Cortex of kidney (tissue), 1 donor: ENCODE data around the gene SEC22A.

Source experiments
- DNase-seq: peaks from one replicate; lab custom pipeline; 2025; lab: John Stamatoyannopoulos, UW

The SEC22A gene

DNA sequence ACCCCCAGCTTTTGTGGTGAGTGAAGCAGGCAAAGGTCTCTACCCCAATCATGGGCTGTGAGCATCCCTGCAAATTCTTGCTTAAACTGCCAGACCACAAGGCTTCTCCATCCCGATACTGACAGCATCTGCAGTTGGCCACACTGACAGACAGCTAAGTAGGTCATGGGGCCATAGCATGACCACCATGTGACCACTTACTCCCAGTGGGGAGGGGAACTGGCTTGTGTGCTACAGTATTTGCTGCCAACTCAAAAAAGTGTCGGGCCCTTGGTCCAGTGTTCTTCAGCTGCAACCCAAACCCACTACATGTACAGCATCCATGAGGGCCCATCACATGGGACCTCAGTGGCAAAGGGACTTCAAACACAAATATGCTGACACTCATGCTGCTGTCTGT is 103.4 kb downstream of the SEC22A start:
- DNase-seq = no peak

DNA sequence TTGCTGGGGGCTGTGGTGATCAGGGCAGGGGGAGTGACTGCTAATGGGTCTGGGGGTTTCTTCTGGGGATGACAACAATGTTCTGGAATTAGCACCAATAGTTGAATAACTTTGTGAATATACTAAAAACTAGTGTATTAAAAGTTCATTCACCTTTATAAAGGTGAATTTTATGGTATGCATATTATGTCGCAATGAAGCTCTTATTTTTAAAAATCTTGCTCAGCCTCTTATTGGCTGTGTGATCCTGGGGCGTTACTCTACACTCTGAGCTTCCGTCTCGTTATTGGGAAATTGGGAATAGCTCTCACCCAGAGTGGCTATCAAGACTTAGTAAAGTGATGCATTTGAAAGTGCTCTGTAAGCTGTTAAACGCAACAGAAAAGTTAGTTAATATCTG is 105.3 kb downstream of the SEC22A start:
- DNase-seq = no peak

DNA sequence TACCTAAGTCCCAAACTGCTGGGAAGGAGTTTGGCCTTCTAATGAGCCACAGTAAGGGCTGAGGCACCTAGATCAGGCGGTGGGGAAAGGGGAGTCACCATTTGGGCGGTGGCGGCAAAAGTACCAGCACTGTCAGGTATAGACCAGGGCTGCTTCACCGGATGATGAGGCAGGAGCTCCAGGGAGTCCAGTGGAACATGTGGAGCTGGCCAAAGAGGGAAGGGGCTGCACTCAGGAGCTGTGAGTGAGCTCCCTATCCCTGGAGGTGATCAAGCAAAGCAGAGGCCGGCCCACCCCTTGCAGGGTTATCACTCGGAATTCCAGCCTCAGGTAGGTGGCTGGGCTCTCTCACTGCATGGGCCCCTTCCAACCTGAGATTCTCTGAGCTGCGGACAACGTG is 108.4 kb downstream of the SEC22A start:
- DNase-seq = no peak

DNA sequence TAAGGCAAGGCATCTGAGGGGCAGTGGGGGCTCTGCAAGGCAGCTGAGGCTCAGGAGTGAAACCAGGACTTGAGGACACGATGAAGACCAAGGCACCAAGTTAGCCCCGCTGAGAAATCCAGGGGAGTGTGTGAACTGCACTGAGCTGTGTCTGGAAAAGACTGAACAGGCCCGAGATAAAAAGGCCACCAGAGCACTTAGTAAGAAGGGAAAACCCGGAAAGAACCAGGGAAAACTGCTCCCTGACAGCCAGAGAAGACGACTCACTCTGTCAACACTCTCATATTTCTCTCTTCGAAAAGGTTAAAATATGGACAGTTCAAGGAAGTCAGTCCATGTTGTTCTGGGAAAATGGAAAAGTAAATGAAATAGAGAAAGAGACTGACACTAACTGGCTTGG is 109.0 kb downstream of the SEC22A start:
- DNase-seq = no peak

DNA sequence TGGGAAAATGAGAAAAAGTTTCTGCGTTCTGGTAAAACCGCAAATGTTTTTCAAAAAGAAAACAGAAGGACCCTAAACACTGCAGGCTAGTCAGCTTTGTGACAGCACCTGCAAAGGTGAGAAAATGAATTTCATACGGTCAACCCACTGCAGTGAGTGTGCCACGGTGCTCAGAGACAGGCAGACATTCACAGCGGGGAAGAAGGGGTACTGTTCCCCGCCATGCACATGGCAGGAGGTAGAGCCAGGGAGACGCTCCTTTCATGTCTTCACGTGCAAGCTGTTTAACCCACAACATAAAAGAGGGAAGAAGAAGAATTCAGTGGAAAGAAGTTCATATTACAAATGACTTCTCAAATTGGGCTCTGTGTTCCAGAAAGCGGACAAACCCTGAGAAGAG is 109.5 kb downstream of the SEC22A start:
- DNase-seq = no peak

DNA sequence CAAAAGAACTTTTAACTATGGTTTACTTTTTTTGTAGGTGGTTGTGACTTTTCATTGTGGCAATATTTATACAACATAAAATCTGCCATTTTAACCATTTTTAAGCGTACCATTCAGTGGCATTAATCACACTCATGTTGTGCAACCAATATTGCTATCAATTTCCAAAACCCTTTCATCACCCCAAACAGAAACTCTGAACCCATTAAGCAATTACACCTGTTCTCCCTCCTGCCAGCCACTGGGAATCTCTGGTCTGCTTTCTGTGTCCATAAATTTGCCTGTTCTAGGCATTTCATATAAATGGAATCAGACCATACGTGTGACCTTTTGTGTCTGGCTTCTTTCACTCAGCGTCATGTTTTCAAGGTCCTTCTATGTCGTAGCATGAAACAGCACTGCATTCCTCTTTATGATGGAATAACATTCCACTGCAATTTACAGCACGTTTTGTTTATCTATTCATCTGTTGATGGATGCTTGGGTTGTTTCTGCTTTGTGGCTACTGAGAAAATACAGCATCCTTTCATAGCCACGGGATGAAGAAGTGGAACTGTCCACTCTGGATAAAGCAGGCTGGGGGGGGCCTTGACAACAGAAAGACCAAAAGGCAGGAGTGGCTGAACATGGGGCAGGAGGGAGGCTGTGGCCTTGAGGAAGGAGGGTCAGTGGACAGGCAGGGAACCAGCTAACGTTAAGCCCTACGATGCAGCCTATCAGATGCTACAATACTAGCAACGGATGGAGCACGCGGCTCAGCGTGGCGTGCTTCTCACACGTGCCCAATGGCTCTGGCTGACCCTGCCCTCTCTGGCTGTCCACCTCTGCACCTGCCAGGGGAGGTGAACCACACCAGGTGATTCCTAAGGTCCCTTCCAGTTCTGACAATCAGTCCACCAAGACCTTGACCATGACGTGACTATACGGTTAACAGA is 110.9 kb downstream of the SEC22A start:
- no peak for DNase-seq

DNA sequence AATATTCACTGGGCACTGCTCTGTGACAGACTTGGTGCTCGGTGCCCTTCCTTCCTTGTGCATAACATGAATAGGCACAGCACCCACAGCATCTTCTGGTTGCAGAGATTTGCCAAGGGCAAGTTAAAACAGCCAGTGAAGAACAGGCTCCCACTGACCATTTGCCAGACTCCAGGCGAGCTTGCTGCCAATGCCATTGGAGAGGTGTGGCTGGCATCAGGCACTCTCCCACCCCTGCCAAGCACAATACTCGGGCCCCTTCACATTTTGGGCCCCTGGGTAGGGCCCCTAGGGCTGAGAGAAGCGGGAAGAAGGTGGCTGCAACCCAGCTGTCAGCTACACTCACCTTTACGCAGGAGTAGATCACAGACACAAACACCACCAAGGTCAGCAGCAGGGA is 112.1 kb downstream of the SEC22A start:
- no peak for DNase-seq

DNA sequence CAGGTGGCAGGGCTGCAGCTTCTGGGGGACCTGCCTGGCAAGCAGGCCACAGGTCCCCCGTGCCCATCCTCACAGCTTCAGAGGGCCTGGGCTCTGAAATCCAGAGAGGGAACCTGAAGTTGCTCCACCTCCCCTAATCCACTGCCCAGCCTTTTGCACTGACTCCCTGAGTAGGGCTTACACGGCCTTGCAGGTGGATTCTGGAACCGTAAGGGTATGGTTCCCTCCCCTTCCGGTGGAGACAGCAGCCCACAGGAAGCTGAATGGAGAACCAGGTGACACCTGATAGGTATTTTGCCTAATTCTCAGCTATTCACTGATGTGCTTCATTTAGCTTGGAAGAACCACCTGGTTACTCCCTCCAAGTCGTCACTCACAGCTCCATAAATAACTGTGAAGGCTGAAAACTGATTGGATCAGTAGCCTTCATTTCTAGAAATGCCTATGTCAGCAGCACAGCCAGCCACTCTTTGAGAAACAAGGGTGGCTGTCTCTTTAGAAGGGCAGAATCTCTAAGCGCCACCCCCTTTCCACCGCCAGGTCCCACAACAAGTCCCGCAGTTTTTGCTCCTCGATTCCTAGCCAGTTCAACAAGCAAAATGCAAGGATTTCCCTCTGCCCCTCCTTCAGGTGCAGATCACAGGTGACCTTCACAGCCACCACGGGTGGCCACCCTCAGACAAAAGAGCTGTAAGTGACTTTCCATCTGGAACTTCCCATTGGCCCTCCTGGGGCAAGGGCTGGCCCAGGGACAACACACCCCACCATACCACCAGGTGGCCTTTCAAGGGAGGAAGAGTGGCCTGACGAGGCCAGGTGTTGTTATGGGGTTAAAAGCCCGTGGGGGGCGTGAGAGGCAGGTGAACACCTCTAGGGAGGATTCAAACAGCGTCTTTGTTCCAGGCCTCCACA is 112.9 kb downstream of the SEC22A start:
- DNase-seq = no peak

DNA sequence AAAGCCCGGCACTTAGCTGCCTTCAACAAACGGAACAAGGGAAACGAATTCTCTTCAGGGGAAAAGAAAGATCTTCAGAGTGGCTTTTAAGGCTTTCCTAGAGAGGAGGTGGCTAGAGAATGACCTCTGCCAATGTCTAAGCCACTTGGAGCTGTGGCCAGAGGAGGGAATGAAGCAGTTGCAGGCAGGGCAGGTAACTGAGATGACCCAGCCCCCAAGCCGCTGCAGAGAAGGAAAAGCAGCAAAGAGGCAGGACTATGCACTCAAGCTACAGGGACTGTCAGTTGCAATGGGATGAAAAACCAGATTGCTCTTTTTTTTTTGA is 113.5 kb downstream of the SEC22A start:
- DNase-seq = no peak

DNA sequence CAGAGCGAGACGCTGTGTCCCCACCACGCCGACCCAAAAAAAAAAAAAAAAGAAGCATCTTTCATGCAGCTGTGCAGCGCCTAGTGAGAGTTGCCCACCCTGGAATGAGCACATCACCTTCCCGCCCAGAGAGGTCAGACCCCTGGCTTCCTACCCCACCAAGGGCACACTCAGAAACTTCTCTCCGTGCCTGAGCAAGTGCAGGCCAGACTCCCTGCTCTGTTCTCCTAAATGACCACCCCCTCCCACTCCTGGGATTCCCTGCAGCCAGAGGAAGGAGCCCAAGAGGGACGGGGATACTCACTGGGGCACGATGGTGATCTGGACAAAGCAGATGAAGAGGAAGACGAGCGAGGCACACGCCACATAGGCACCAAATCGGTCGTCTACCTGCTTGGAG is 116.0 kb downstream of the SEC22A start:
- DNase-seq = no peak

DNA sequence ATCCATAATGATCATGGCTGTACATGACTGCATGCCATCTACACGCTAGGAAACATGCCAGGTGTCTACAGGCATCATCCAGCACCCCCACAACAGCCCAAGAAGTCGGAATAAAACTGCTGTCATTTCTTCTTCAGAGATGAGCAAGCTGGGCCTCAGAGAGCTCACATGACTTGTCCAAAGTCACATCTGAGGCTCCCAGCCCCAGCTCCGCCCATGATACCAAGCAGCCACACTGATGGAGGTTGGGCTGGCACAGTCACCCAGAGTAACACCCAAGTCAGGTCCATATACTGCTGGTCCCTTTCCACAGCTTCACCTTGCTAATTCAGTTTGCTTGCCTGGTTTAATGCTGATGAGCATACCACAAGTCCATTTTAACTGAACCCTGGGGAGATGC is 116.6 kb downstream of the SEC22A start:
- DNase-seq = no peak

DNA sequence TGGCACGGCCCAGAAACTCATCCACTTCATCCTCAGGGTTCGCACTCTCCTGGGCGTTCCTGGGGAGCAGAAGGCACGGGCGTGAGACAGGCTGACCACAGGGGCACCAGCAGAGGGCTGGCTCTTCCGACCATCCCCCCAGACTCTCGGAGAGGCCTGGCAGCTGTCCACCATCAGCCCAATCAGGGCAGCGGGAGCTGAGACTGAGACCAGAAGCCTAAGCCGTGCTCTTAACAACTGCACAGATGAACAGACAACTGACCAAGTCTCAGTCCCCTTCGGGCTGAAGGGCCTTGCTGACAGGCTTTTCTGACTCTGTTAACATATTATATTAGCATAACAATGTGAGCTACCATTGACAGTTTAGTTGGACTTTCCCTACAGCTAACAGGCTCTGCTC is 118.0 kb downstream of the SEC22A start:
- no peak for DNase-seq

DNA sequence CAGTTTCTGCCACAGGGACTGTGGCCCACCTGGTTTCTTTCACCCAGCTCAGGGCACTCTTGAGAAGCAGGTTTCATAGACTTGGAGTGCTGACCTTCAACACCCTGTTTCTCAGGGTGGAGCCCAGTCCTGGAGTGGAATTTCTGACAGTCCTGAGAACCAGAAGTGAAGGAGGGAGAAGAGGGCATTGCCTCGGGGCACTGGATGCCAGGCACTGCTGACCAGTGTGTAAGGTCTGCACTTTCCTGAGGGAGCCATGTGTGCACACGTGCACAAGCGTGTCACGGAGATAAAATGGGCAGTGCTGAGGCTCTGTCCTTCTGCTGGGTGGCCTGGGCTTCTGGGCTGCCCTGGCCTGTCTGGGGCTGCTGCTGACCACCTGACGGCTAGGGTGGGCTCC is 118.5 kb downstream of the SEC22A start:
- no peak for DNase-seq

DNA sequence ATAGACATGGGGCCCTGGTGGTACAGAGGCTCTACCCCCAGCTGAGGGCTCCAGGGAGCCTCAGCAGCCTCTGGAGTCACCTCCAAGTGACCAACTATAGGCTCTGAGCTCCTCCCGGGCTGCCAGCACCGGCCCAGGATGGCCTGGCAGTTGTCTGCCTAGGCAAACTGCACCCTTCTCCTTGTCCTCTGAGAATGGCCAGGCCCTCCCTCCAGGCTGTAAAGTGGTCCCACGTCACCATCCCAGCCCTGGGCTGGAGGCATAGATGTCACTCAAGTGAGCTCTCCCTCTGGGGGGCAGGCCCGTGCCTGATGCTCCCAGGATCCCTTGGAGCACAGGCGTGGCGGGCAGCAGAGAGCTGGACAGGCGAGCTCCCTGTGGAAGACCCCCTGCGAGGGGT is 120.1 kb downstream of the SEC22A start:
- no peak for DNase-seq

DNA sequence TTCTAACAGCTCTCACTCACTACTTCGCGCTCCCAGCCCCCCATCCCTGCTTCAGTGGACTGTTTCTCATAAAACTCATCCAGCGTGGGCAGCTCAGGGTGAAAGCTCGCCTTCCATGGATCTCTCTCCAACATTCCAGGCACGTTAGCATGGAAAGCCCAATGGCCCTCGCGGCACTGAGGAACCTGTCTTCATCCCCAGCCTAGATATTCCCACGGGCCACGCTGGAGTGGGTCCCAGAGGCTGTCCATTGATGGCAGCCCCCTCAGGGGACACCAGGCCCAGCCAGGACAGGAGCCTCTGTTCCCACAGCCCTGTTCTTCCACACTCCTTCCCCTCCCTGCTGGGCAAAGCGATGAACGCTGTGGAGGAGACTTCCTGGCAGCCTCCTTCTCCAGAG is 121.1 kb downstream of the SEC22A start:
- no peak for DNase-seq
